Measurements from ENCODE around the gene FAM25A.
"Not testable (repeated sequence)": the region's sequence is repeated elsewhere in the genome, so short reads cannot be mapped to it uniquely, and the experiment has no call there.

DNA sequence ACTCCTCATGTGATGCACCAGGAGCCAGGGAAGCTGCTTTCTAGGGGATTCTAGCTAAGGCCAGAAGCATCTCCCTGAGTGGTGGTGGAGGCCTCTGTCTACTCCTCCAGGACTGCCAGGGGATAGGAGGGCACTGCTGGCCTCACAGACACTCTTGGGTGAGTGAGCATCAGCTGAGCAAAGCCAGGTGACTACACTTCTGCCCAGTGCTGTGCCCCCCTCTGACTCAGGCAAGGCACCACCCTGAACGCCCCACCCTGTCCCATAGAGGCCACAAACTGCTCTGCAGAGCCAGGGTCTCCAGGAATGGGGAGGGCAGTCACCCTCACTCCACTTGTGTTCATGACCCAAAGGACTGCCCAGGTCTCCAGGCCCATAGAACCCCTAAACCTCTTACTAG, 590 bp upstream of the FAM25A start:
- TF ChIP-seq, protein P1, sequence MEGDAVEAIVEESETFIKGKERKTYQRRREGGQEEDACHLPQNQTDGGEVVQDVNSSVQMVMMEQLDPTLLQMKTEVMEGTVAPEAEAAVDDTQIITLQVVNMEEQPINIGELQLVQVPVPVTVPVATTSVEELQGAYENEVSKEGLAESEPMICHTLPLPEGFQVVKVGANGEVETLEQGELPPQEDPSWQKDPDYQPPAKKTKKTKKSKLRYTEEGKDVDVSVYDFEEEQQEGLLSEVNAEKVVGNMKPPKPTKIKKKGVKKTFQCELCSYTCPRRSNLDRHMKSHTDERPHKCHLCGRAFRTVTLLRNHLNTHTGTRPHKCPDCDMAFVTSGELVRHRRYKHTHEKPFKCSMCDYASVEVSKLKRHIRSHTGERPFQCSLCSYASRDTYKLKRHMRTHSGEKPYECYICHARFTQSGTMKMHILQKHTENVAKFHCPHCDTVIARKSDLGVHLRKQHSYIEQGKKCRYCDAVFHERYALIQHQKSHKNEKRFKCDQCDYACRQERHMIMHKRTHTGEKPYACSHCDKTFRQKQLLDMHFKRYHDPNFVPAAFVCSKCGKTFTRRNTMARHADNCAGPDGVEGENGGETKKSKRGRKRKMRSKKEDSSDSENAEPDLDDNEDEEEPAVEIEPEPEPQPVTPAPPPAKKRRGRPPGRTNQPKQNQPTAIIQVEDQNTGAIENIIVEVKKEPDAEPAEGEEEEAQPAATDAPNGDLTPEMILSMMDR (IDR thresholded peaks at IDR 0.05) = not testable (repeated sequence)
- not testable (repeated sequence) for TF ChIP-seq POLR2AphosphoS5, POLR2A (IDR thresholded peaks at IDR 0.05)

All from prostate gland (tissue), 2 donors.